Suprapubic skin (tissue), 4 donors: ENCODE results near the gene GSPT1.

ENCODE experiments used
- CTCF ChIP-seq, 2 donors: fragments of 200-600 bp in 1 of 2; fragments of 450-650 bp in 1 of 2; sonication (generic) in 1 of 2; IDR thresholded peaks; one replicate each; pipeline ENCODE4 v1.5.1; 2016 to 2019; ENCODE audit warnings: antibody characterized with exemption in 2 of 2, mild to moderate bottlenecking in 1 of 2, moderate library complexity in 1 of 2
- EP300 ChIP-seq: sonication (generic); formaldehyde crosslinking; IDR thresholded peaks from one replicate; pipeline ENCODE4 v1.6.1; 2017; ENCODE audit warnings: antibody characterized with exemption
- POLR2A ChIP-seq, 2 donors: fragments of 450-650 bp; IDR thresholded peaks; one replicate each; pipeline ENCODE4 v1.6.1; 2017; ENCODE audit warnings: antibody characterized with exemption in 2 of 2, mild to moderate bottlenecking in 2 of 2, moderate library complexity in 2 of 2
- POLR2AphosphoS5 ChIP-seq, 3 donors: sonication (generic); formaldehyde crosslinking; IDR thresholded peaks; one replicate each; pipeline ENCODE4 v1.6.1; 2017; ENCODE audit warnings: antibody characterized with exemption in 3 of 3

GRCh38 chr16:11950388-11950787 is 34.6 kb upstream of the GSPT1 start:
- TF ChIP-seq CTCF (IDR thresholded peaks at IDR 0.05) (no peak), POLR2A (IDR thresholded peaks at IDR 0.05) (no peak), EP300 (no peak), POLR2AphosphoS5 (IDR thresholded peaks at IDR 0.05) (no peak)
